Upper lobe of right lung (tissue), 1 donor: ENCODE results near the gene TLN1. TPM values are rescaled to one million over a fixed set of nuclear protein-coding genes. Genes with fewer than 3 reads are reported as not detected.
A peak's percentile ranks its signal among the peaks of the same experiment; 100 is the strongest.

Source experiments
- ATAC-seq: fragments of 200-7000 bp; cut with Tn5 transposase; one replicate; pipeline ENCODE4 v1.9.1; 2020; ENCODE audit warnings: mild to moderate bottlenecking, moderate library complexity
- DNase-seq: peaks from one replicate; pipeline ENCODE4 v3.0.0-alpha.2; 2020
- H3K27ac ChIP-seq: fragments of 200-600 bp; one replicate; pipeline ENCODE4 v1.8.0; 2022
- H3K27me3 ChIP-seq: fragments of 200-600 bp; one replicate; pipeline ENCODE4 v1.8.0; 2022; ENCODE audit warnings: mild to moderate bottlenecking
- H3K36me3 ChIP-seq: fragments of 200-600 bp; one replicate; pipeline ENCODE4 v1.8.0; 2022
- H3K4me1 ChIP-seq: fragments of 200-600 bp; one replicate; pipeline ENCODE4 v1.8.0; 2022
- H3K4me3 ChIP-seq: fragments of 200-600 bp; one replicate; pipeline ENCODE4 v1.8.0; 2022; ENCODE audit warnings: mild to moderate bottlenecking
- H3K9me3 ChIP-seq: fragments of 200-600 bp; one replicate; pipeline ENCODE4 v1.8.0; 2022
- intact Hi-C: fragments of 100-400 bp; cut with DNase I; formaldehyde crosslinking; loops from one replicate; pipeline ENCODE4 v1.11.0; 2022
- total RNA-seq: library from RNA; stranded (reverse); fragmentation: NEBNext Ultra II Directional; extraction: Animal tissue kit (Norgen Biotek cat#: 25700); gene quantifications from one replicate; pipeline ENCODE4 v1.2.1, GENCODE V29; 2021
- TF ChIP-seq, protein P1 (sequence below): fragments of 200-600 bp; IDR thresholded peaks from one replicate; pipeline ENCODE4 v1.8.0; 2022; ENCODE audit warnings: antibody characterized with exemption
- donor health status: DM: no; HTN: yes; CAD: no; lungs with severe emphysema.

The TLN1 gene
- total RNA-seq, 1 donor from 2014 or later, result 439 TPM

DNA sequence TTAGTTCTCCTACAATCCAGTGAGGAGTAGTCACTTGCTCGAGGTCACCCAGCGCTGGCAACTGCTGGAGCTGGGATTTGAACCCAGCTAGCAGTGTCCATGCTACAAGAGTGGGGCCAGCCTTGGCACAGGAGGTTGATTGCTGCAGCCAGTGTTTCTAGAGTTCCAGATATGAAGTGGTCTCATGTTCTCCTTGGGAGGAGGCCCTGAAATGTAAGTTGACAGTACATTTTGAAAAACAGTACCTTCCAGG, 73.1 kb downstream of the TLN1 start:
- Histone ChIP-seq H3K4me3 (peak overlapping the region; percentile 95), H3K27me3 (no peaks in the 10 kb centered on the region), H3K36me3 (peaks cover 3% of the 10 kb centered on the region), H3K27ac (peak overlapping the region; percentile 99), H3K9me3 (no peaks in the 10 kb centered on the region), H3K4me1 (peaks cover 28% of the 10 kb centered on the region)
- DNase-seq, result no peak
- no peak for ATAC-seq
- TF ChIP-seq, protein P1, sequence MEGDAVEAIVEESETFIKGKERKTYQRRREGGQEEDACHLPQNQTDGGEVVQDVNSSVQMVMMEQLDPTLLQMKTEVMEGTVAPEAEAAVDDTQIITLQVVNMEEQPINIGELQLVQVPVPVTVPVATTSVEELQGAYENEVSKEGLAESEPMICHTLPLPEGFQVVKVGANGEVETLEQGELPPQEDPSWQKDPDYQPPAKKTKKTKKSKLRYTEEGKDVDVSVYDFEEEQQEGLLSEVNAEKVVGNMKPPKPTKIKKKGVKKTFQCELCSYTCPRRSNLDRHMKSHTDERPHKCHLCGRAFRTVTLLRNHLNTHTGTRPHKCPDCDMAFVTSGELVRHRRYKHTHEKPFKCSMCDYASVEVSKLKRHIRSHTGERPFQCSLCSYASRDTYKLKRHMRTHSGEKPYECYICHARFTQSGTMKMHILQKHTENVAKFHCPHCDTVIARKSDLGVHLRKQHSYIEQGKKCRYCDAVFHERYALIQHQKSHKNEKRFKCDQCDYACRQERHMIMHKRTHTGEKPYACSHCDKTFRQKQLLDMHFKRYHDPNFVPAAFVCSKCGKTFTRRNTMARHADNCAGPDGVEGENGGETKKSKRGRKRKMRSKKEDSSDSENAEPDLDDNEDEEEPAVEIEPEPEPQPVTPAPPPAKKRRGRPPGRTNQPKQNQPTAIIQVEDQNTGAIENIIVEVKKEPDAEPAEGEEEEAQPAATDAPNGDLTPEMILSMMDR, result no peak
- intact Hi-C loops, result no loop called here

DNA sequence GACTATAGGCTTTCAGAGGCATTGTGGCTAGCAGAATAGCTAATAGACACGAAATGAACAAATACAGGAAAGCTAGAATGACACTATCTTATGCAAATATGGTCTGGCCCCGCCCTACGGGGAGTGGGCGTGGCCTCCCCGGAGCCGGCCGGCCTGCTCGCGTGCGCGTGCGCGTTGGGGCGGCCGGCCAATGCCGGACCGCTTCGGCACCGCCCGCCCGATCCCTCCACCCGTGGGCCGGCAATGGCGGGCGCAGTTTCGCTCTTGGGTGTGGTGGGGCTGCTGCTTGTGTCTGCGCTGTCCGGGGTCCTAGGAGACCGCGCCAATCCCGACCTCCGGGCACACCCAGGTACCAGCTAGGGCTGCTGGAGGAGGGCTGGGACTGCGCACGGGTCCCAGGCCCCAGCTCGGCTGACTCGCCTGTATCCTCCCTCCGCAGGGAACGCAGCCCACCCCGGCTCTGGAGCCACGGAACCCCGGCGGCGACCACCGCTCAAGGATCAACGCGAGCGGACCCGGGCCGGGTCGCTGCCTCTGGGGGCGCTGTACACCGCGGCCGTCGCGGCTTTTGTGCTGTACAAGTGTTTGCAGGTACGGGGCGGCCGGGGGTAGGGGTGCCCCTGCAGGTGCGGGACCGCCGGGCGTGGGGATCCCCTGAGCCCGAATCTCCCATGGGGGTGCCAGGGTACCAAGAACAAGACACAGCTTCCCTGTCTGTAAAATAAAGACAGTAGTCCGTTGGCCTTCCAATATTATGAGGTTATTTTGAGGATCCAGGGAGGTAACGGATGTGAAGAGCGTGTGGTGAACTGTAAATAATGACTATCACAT, 73.6 kb downstream of the TLN1 start, which contains the start of gene CCDC107:
Gene CCDC107 (plus strand): TSS at position 156 of the 831 bp plus-strand sequence. CDS start 88 bp downstream, at position 244.
- ATAC-seq (peak; percentile 89), DNase-seq (peak; percentile 93)
- peaks cover 3% of the 10 kb centered on the region for H3K36me3 ChIP-seq
- H3K4me1 ChIP-seq, result peaks cover 28% of the 10 kb centered on the region
- TF ChIP-seq, protein P1, result peak; percentile 67
- intact Hi-C loops, result no loop called here
- H3K27ac ChIP-seq, result peak within 1 kb of the TSS; percentile 99
- no peaks in the 10 kb centered on the region for H3K27me3 ChIP-seq
- no peaks in the 10 kb centered on the region for H3K9me3 ChIP-seq
- peak within 1 kb of the TSS; percentile 95 for H3K4me3 ChIP-seq

DNA sequence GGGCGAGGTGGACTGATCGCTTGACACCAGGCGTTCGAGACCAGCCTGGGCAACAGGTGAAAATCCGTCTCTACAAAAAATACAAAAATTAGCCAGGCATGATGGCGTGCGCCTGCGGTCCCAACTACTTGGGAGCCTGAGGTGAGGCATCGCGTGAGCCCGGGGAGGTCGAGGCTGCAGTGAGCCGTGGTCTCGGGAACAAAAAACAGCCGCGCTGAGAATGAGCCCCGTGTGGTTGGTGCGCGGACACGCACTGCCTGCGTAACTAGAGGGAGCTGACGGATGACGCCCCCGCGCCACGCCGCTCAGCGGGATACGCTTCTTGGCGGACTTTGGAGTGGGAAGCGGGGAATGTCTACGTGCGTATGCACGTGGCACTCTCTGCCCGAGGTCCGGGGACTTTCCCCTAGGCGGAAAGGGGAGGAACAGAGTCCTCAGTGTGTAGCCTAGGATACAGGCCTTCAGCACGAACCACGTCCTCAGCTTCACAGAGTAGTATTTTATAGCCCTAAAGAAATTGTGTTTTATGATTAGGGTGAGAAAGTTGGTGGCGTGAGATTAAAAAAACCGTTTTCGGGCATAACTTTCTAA, 74.4 kb downstream of the TLN1 start, which contains the start of gene RMRP:
Gene RMRP (minus strand): TSS at position 474 of the 591 bp plus-strand sequence.
- TF ChIP-seq, protein P1, result peak; percentile 48
- intact Hi-C loops, result no loop called here

DNA sequence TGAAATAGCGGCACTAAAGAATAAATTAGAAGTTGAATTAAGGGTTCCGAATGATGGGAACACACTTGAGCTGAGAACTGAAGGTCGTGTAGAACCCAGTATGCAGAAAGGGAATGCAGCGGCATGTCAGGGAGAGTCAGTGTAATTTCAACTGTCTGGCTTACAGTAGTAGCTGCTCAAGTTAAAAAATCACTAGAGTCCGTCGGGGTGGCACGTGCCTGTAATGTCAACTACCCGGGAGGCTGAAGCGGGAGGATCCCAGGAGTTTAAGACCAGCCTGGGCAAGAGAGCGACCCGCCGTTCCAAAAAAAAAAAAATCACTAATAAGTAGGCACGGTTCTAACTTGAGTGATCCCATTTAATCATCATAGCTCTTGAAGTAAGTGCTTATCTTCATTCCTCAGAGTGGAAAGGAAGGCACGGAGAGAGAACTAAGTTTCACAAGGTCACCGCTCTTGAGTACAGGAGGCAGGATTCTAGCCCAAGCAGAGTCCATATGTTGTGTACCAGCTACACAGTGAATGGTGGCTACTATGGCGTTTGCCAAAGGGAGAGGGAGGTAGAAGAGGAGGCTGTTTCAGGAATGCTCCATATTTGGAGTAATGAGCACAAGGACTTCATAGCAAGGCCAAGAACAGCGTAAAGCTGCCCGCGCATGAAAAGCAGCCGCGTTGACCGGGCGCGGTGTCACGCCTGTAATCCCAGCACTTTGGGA, 75.0 kb downstream of the TLN1 start:
- DNase-seq (no peak), ATAC-seq (peak; percentile 7)
- Histone ChIP-seq H3K27ac (peak overlapping the region; percentile 99), H3K36me3 (peaks cover 3% of the 10 kb centered on the region), H3K4me1 (peaks cover 31% of the 10 kb centered on the region), H3K4me3 (peak overlapping the region; percentile 95), H3K9me3 (no peaks in the 10 kb centered on the region), H3K27me3 (no peaks in the 10 kb centered on the region)
- TF ChIP-seq, protein P1, result no peak
- intact Hi-C loops, result no loop called here

More for the DNA sequence above, 74.4 kb downstream of the TLN1 start, which contains the start of gene RMRP:
- Histone ChIP-seq H3K27me3 (no peaks in the 10 kb centered on the region), H3K36me3 (peaks cover 3% of the 10 kb centered on the region), H3K4me3 (peak within 1 kb of the TSS; percentile 95), H3K27ac (peak within 1 kb of the TSS; percentile 99), H3K9me3 (no peaks in the 10 kb centered on the region), H3K4me1 (peaks cover 28% of the 10 kb centered on the region)
- DNase-seq (peak; percentile 98), ATAC-seq (peak; percentile 94)

DNA sequence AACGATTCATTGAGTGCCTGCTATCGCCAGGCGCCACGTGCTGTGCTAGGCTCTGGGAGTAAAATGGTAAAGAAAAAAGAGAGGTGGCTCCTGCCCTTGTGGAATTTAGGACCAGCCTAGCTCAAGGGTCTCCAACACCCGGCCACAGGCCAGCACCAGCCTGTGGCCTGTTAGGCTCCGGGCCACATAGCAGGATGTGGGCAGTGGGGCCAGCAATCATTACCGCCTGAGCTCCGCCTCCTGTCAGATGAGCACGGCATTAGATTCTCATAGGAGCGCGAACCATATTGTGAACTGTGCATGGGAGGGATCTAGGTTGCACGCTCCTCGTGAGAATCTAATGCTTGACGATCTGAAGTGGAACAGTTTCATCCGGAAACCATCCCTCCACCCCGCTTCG, 75.6 kb downstream of the TLN1 start:
- intact Hi-C loops, result no loop called here
- peaks cover 3% of the 10 kb centered on the region for H3K36me3 ChIP-seq
- H3K27me3 ChIP-seq, result no peaks in the 10 kb centered on the region
- H3K27ac ChIP-seq, result peak overlapping the region; percentile 99
- TF ChIP-seq, protein P1, result no peak
- DNase-seq (no peak), ATAC-seq (no peak)
- peaks cover 26% of the 10 kb centered on the region for H3K4me1 ChIP-seq
- no peak overlapping the region for H3K4me3 ChIP-seq
- H3K9me3 ChIP-seq, result no peaks in the 10 kb centered on the region
